ENCODE data around the gene FRK.

The FRK gene

GRCh38 chr6:116078522-116078921 is 17.8 kb upstream of the FRK start:
- no peak overlapping the region for H3K14ac ChIP-seq (ENCODE audit: low read length)
- H3K4me1 ChIP-seq (ENCODE audit: control insufficient read depth in 2 of 2, insufficient read depth in 1 of 2, low read depth in 1 of 2, low read length in 2 of 2), result no peaks in the 10 kb centered on the region
- no peak overlapping the region for H2AFZ ChIP-seq (ENCODE audit: low read length)
- H3K4me3 ChIP-seq (ENCODE audit: low read length in 2 of 2), result no peak overlapping the region
- H2BK120ac ChIP-seq (ENCODE audit: low read depth, low read length), result no peak overlapping the region
- no peak overlapping the region for H3K18ac ChIP-seq (ENCODE audit: low read length)
- H3K9me3 ChIP-seq (replicated peaks in 1 of 2; ENCODE audit: control insufficient read depth in 2 of 2, insufficient read depth in 1 of 2, low read depth in 1 of 2, low read length in 2 of 2), result no peaks in the 10 kb centered on the region
- no peak overlapping the region for H2AK5ac ChIP-seq (ENCODE audit: low read depth, low read length)
- H3K36me3 ChIP-seq (replicated peaks in 1 of 2; ENCODE audit: control insufficient read depth in 2 of 2, insufficient read depth in 2 of 2, low read length in 2 of 2), result no peaks in the 10 kb centered on the region
- no peak overlapping the region for H3K4ac ChIP-seq (ENCODE audit: low read length)
- H3K4me2 ChIP-seq (ENCODE audit: insufficient read depth, low read length, poor library complexity, severe bottlenecking), result no peak overlapping the region
- H3K79me1 ChIP-seq (ENCODE audit: low read depth, low read length), result no peaks in the 10 kb centered on the region
- H3K9ac ChIP-seq (ENCODE audit: low read depth, low read length, poor library complexity), result no peak overlapping the region
- no peak overlapping the region for H3K23ac ChIP-seq (ENCODE audit: low read depth, low read length, poor library complexity)
- H2BK15ac ChIP-seq (ENCODE audit: low read length), result no peak overlapping the region
- DNase-seq (ENCODE audit: low spot score), result no peak
- no peak overlapping the region for H4K91ac ChIP-seq (ENCODE audit: low read depth, low read length, poor library complexity)
- no peak overlapping the region for H2BK5ac ChIP-seq (ENCODE audit: low read length)
- H2BK12ac ChIP-seq (ENCODE audit: low read length), result no peak overlapping the region
- no peak overlapping the region for H3K27ac ChIP-seq (replicated peaks; ENCODE audit: low read length)
- H3K27me3 ChIP-seq (ENCODE audit: control insufficient read depth in 3 of 3, insufficient read depth in 3 of 3, low read depth in 1 of 3, low read length in 3 of 3), result no peaks in the 10 kb centered on the region
- no CpG with 5 or more reads among the region's 3 CpGs for WGBS, 2 donors (ENCODE audit: extremely low coverage in 2 of 2, insufficient read length in 2 of 2, insufficient replicate concordance in 1 of 2)
- no peak overlapping the region for H4K8ac ChIP-seq (ENCODE audit: low read depth, low read length)

- Histone ChIP-seq H3K36me3 (replicated peaks in 1 of 2; ENCODE audit: control insufficient read depth in 2 of 2, insufficient read depth in 2 of 2, low read length in 2 of 2) (no peaks in the 10 kb centered on the region), H2AFZ (ENCODE audit: low read length) (no peak overlapping the region), H2BK5ac (ENCODE audit: low read length) (no peak overlapping the region), H2BK15ac (ENCODE audit: low read length) (no peak overlapping the region), H3K79me1 (ENCODE audit: low read depth, low read length) (no peaks in the 10 kb centered on the region), H4K8ac (ENCODE audit: low read depth, low read length) (no peak overlapping the region), H2BK120ac (ENCODE audit: low read depth, low read length) (no peak overlapping the region), H3K23ac (ENCODE audit: low read depth, low read length, poor library complexity) (no peak overlapping the region), H2BK12ac (ENCODE audit: low read length) (no peak overlapping the region), H3K14ac (ENCODE audit: low read length) (no peak overlapping the region), H3K9ac (ENCODE audit: low read depth, low read length, poor library complexity) (no peak overlapping the region), H2AK5ac (ENCODE audit: low read depth, low read length) (no peak overlapping the region), H3K9me3 (replicated peaks in 1 of 2; ENCODE audit: control insufficient read depth in 2 of 2, insufficient read depth in 1 of 2, low read depth in 1 of 2, low read length in 2 of 2) (no peaks in the 10 kb centered on the region), H3K4me3 (ENCODE audit: low read length in 2 of 2) (no peak overlapping the region), H3K27ac (replicated peaks; ENCODE audit: low read length) (no peak overlapping the region), H4K91ac (ENCODE audit: low read depth, low read length, poor library complexity) (no peak overlapping the region), H3K18ac (ENCODE audit: low read length) (no peak overlapping the region), H3K27me3 (ENCODE audit: control insufficient read depth in 3 of 3, insufficient read depth in 3 of 3, low read depth in 1 of 3, low read length in 3 of 3) (peaks cover 0 to 4% (median 0%) of the 10 kb centered on the region in 3 experiments), H3K4me2 (ENCODE audit: insufficient read depth, low read length, poor library complexity, severe bottlenecking) (no peak overlapping the region), H3K4me1 (ENCODE audit: control insufficient read depth in 2 of 2, insufficient read depth in 1 of 2, low read depth in 1 of 2, low read length in 2 of 2) (no peaks in the 10 kb centered on the region), H3K4ac (ENCODE audit: low read length) (no peak overlapping the region)
- no CpG with 5 or more reads among the region's 2 CpGs for WGBS, 2 donors (ENCODE audit: extremely low coverage in 2 of 2, insufficient read length in 2 of 2, insufficient replicate concordance in 1 of 2)
- no peak for DNase-seq (ENCODE audit: low spot score)
Observed at GRCh38 chr6:116074732-116075390, 14.2 kb upstream of the FRK start.

DNA sequence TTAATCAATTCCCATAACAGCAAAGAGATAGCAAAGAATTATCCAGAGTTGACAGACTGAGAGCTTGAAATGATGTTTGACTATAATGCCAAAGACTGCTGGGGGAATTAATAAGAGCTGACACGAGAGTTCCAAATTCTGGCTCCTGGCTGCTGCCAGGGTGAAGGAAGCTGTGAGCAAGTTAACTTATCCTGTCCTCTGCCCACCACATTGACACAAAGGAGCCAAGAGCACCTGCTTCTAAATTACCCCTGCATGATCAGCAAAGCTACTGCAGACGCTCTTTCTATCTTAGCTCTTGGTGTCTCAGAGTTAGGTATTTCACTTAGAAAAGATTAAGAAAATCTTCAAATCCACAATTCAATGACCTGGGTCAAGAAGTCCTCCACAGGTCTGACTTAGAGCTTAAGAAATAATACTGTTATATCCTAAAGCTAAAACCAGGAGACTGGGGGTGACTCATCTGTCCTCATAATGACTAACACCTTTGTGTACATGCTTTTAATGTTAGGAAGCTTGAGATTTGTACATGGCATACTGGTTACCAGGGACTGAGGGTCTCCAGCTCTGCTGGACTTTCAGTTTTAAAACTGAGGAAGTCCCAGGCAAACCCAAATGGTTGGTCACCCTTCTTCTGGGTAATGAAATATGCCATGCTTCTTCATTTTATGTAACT is 13.2 kb upstream of the FRK start:
- no peak overlapping the region for H3K14ac ChIP-seq (ENCODE audit: low read length)
- WGBS, 2 donors (ENCODE audit: extremely low coverage in 2 of 2, insufficient read length in 2 of 2, insufficient replicate concordance in 1 of 2), result no CpG with 5 or more reads among the region's 2 CpGs
- no peak overlapping the region for H3K4me2 ChIP-seq (ENCODE audit: insufficient read depth, low read length, poor library complexity, severe bottlenecking)
- no peaks in the 10 kb centered on the region for H3K9me3 ChIP-seq (replicated peaks in 1 of 2; ENCODE audit: control insufficient read depth in 2 of 2, insufficient read depth in 1 of 2, low read depth in 1 of 2, low read length in 2 of 2)
- H2AK5ac ChIP-seq (ENCODE audit: low read depth, low read length), result no peak overlapping the region
- H2BK5ac ChIP-seq (ENCODE audit: low read length), result no peak overlapping the region
- no peak overlapping the region for H4K8ac ChIP-seq (ENCODE audit: low read depth, low read length)
- H3K27me3 ChIP-seq (ENCODE audit: control insufficient read depth in 3 of 3, insufficient read depth in 3 of 3, low read depth in 1 of 3, low read length in 3 of 3), result peaks cover 0 to 4% (median 0%) of the 10 kb centered on the region in 3 experiments
- H3K23ac ChIP-seq (ENCODE audit: low read depth, low read length, poor library complexity), result no peak overlapping the region
- no peak overlapping the region for H2BK120ac ChIP-seq (ENCODE audit: low read depth, low read length)
- H2BK15ac ChIP-seq (ENCODE audit: low read length), result no peak overlapping the region
- H4K91ac ChIP-seq (ENCODE audit: low read depth, low read length, poor library complexity), result no peak overlapping the region
- H3K9ac ChIP-seq (ENCODE audit: low read depth, low read length, poor library complexity), result no peak overlapping the region
- no peaks in the 10 kb centered on the region for H3K79me1 ChIP-seq (ENCODE audit: low read depth, low read length)
- no peak overlapping the region for H3K18ac ChIP-seq (ENCODE audit: low read length)
- no peak overlapping the region for H3K27ac ChIP-seq (replicated peaks; ENCODE audit: low read length)
- H3K4ac ChIP-seq (ENCODE audit: low read length), result no peak overlapping the region
- no peak overlapping the region for H2BK12ac ChIP-seq (ENCODE audit: low read length)
- H3K4me3 ChIP-seq (ENCODE audit: low read length in 2 of 2), result no peak overlapping the region
- DNase-seq (ENCODE audit: low spot score), result no peak
- H2AFZ ChIP-seq (ENCODE audit: low read length), result no peak overlapping the region
- H3K4me1 ChIP-seq (ENCODE audit: control insufficient read depth in 2 of 2, insufficient read depth in 1 of 2, low read depth in 1 of 2, low read length in 2 of 2), result no peaks in the 10 kb centered on the region
- H3K36me3 ChIP-seq (replicated peaks in 1 of 2; ENCODE audit: control insufficient read depth in 2 of 2, insufficient read depth in 2 of 2, low read length in 2 of 2), result no peaks in the 10 kb centered on the region

- Histone ChIP-seq H3K4me3 (ENCODE audit: low read length in 2 of 2) (no peak overlapping the region), H2BK15ac (ENCODE audit: low read length) (no peak overlapping the region), H2AK5ac (ENCODE audit: low read depth, low read length) (no peak overlapping the region), H3K9ac (ENCODE audit: low read depth, low read length, poor library complexity) (no peak overlapping the region), H3K4me2 (ENCODE audit: insufficient read depth, low read length, poor library complexity, severe bottlenecking) (no peak overlapping the region), H3K27ac (replicated peaks; ENCODE audit: low read length) (no peak overlapping the region), H3K36me3 (replicated peaks in 1 of 2; ENCODE audit: control insufficient read depth in 2 of 2, insufficient read depth in 2 of 2, low read length in 2 of 2) (no peaks in the 10 kb centered on the region), H4K91ac (ENCODE audit: low read depth, low read length, poor library complexity) (no peak overlapping the region), H2BK120ac (ENCODE audit: low read depth, low read length) (no peak overlapping the region), H4K8ac (ENCODE audit: low read depth, low read length) (peak overlapping the region; percentile 43), H3K79me1 (ENCODE audit: low read depth, low read length) (no peaks in the 10 kb centered on the region), H3K14ac (ENCODE audit: low read length) (no peak overlapping the region), H3K18ac (ENCODE audit: low read length) (no peak overlapping the region), H3K23ac (ENCODE audit: low read depth, low read length, poor library complexity) (no peak overlapping the region), H2BK12ac (ENCODE audit: low read length) (no peak overlapping the region), H3K4me1 (ENCODE audit: control insufficient read depth in 2 of 2, insufficient read depth in 1 of 2, low read depth in 1 of 2, low read length in 2 of 2) (no peaks in the 10 kb centered on the region), H3K4ac (ENCODE audit: low read length) (no peak overlapping the region), H3K27me3 (ENCODE audit: control insufficient read depth in 3 of 3, insufficient read depth in 3 of 3, low read depth in 1 of 3, low read length in 3 of 3) (peaks cover 0 to 4% (median 0%) of the 10 kb centered on the region in 3 experiments), H2BK5ac (ENCODE audit: low read length) (no peak overlapping the region), H2AFZ (ENCODE audit: low read length) (no peak overlapping the region), H3K9me3 (replicated peaks in 1 of 2; ENCODE audit: control insufficient read depth in 2 of 2, insufficient read depth in 1 of 2, low read depth in 1 of 2, low read length in 2 of 2) (no peaks in the 10 kb centered on the region)
- DNase-seq (ENCODE audit: low spot score), result no peak
- no CpG with 5 or more reads among the region's 1 CpG for WGBS, 2 donors (ENCODE audit: extremely low coverage in 2 of 2, insufficient read length in 2 of 2, insufficient replicate concordance in 1 of 2)
Observed at GRCh38 chr6:116072368-116072767, 11.7 kb upstream of the FRK start.
